Activated naive CD4-positive, alpha-beta T cell treated with anti-CD3 and anti-CD28 coated beads, Interleukin-2, amount 50 U/mL, for 16 hours (primary cell): Measurements from ENCODE around the gene BATF.

Experiments
- DNase-seq: peaks from one replicate; pipeline ENCODE4 v3.0.0-alpha.2; 2020

The BATF gene

GRCh38 chr14:75504411-75504810, 17.9 kb upstream of the BATF start:
- DNase-seq: no peak

- DNase-seq: no peak
Observed at GRCh38 chr14:75506930-75507329, 15.3 kb upstream of the BATF start.

GRCh38 chr14:75510547-75510946, 11.7 kb upstream of the BATF start:
- no peak for DNase-seq

- DNase-seq: no peak
Observed at GRCh38 chr14:75511201-75511600, 11.1 kb upstream of the BATF start.

GRCh38 chr14:75513911-75514672, 8.2 kb upstream of the BATF start:
- no peak for DNase-seq

- DNase-seq: no peak
Observed at GRCh38 chr14:75514673-75515628, 7.3 kb upstream of the BATF start.

- no peak for DNase-seq
Observed at GRCh38 chr14:75515629-75515996, 6.7 kb upstream of the BATF start.

GRCh38 chr14:75518625-75519024, 3.6 kb upstream of the BATF start:
- no peak for DNase-seq

- no peak for DNase-seq
Observed at GRCh38 chr14:75519394-75519793, 2.9 kb upstream of the BATF start.

- DNase-seq: no peak
Observed at GRCh38 chr14:75519826-75520728, 2.2 kb upstream of the BATF start.

GRCh38 chr14:75520852-75521251, 1.4 kb upstream of the BATF start:
- no peak for DNase-seq

GRCh38 chr14:75521415-75522199, 662 bp upstream of the BATF start:
- DNase-seq: no peak

- no peak for DNase-seq
Observed at GRCh38 chr14:75522983-75523318, 682 bp downstream of the BATF start.

- DNase-seq: no peak
Observed at GRCh38 chr14:75523771-75524171, 1.5 kb downstream of the BATF start.

- no peak for DNase-seq
Observed at GRCh38 chr14:75525969-75526368, 3.7 kb downstream of the BATF start.

- no peak for DNase-seq
Observed at GRCh38 chr14:75527449-75528163, 5.3 kb downstream of the BATF start.

- no peak for DNase-seq
Observed at GRCh38 chr14:75531256-75531655, 9.0 kb downstream of the BATF start.

- no peak for DNase-seq
Observed at GRCh38 chr14:75531660-75532317, 9.5 kb downstream of the BATF start.

- no peak for DNase-seq
Observed at GRCh38 chr14:75533791-75534555, 11.7 kb downstream of the BATF start.
